Amniotic epithelial cell (primary cell): Measurements from ENCODE around the gene ATN1.

Experiments
- DNase-seq: peaks from one replicate; pipeline ENCODE4 v3.0.0-alpha.2; 2010; ENCODE audit warnings: low read depth

Gene ATN1

DNA sequence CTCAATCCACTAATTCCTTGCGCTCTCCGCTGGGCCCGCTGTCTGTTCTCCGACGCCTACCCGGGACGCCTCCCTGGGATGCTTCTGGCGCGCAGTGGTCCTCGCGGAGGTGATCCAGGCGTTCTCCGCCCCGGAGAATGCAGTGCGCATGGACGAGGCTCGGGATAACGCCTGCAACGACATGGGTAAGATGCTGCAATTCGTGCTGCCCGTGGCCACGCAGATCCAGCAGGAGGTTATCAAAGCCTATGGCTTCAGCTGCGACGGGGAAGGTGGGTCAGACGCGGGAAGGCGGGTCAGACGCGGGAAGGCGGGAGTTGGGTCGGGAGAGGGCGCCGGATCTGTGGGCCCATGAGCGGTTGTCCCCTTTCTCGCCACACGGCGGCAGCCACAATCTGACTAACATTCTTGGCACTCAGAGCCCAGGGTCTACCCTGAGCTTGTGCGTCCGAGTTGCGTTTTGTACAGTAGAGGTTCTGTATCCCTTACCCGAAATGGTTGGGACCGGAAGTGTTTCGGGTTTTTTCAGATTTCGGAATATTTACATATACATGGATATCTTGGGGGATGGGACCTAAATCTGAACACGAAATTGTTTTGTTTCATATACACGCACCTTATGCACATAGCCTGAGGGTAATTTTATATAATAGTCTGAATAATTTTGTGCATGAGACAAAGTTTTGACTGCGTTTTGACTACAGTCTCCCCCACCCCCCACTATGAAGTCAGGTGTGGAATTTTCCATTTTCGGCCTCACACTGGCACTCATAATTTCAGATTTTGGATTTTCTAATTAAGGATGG is 16.8 kb downstream of the ATN1 start:
- peak; percentile 86 for DNase-seq

DNA sequence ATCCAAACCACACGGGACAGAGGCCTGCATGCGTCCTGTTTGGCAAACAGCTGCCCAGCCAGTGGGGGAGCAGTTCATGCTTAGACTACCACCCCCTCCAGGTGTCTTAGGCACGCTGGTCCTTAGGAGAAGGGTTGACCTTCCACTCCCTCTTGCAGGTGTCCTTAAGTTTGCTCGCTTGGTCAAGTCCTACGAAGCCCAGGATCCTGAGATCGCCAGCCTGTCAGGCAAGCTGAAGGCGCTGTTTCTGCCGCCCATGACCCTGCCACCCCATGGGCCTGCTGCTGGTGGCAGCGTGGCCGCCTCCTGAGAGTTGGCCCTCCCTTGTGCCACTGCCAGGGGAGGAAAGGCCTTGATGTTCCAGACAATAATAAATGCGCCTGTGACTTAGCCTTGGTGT is 17.9 kb downstream of the ATN1 start:
- no peak for DNase-seq

DNA sequence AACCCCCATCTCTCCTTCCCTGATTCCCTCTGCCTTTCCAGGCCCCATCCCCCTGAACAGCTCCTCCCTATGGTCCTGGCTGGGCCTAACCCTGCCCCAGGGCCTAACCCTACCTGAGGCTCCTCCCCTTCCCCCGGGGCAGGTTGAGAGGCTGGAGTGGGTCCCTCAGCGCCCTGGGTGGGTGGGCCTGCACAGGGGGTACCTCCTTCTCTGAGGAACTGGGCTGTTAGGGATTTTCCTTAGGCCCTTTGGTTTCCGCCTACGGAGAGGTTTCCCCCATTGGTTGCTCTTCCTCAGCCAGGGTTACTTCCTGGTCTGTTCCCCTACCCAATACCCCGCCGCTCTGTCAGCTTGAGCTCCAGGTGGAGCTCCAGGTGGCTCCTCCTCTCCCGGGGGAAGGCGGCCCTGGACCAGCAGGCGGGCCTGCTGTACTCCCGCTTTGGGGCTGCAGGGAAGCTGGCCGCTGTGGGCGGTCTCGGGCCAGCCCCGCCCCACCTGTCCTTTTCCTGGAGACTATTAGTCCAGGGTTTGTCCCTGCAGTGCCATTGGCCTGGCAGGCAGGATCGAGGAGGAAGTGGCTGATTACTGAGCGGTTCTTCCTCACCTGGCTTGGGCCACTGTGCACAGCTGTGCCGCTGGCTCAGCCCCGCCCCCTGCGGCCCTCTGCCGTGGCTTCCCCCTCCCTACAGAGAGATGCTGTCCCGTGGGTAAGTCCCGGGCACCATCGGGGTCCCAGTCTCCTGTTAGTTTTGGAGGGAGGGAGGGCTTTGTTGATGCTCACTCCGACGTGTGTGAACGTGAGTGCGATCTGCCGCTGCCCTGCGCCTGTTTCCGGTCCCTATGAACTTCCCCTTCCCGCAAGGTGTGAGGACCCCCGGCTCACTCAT is 18.5 kb downstream of the ATN1 start:
- DNase-seq = peak; percentile 41

DNA sequence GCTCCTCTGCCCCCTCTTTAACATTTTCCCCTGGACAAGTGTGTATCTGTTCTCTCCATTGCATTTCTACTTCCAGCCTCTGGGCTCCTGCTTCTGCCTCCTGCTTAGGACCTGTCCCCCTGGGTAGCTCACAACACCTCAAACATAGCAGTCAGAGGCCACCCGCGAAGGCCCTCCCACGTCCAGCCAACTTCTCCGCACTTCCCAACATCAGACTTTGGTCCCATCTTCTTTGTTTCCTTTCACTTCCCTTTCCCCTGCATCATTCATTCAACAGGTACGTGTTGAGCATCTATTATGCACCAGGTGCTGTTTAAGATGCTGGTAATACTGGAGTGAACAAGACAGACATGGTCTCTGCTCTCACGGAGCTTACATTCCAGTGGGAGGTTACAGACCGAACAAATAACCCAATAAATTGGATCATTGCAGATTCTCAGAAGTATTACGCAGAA is 19.2 kb downstream of the ATN1 start:
- DNase-seq = no peak

DNA sequence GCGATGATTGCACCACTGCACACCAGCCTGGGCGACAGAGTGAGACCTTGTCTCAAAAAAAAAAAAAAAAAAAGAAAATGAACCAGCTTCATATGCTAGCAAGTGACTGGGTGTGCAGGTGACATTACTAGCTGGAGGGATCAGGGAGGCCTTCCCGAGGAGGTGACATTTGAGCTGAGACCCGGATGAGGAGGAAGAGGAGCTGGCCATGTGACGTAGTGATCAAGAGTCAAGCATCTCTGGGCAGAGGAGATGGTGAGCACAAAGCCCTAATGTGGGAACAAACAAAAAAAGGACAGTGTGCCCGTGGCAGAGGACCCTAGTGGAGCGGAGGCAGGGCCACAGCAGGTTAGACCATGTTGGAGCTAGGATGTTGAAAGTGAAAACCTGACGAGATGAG is 19.9 kb downstream of the ATN1 start:
- no peak for DNase-seq

DNA sequence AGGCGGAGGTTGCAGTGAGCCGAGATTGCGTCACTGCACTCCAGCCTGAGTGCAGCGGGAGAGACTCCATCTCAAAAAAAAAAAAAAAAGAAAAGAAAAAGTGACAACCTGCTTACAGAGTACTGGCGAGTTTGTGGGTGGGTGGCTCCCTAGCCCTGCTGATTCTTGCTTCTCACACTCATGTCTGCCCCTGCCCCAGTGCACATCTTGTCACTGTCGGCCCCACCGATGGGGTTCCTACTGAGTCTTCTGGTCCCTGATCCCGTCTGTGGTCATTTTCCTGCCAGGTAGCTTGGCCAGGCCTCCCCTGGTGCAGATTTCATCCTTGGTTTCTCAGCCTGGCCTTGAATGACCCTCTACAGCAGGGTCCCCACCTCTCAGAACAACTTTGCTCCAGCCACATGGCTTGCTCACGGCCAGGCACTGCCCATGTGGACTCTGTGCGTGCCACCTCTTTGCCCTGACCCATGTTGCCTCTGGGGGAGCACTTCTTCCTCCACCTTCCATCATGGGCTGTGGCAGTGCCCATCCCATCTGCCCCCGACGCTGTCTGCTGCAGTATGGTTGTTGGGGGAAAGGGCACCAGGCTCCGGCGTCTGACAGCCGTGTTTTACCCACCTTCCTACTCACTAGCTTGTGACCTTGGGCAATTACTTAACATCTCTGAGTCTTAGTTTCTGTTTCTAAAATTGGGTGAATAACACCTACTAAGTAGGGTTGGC is 21.3 kb downstream of the ATN1 start:
- DNase-seq = no peak

DNA sequence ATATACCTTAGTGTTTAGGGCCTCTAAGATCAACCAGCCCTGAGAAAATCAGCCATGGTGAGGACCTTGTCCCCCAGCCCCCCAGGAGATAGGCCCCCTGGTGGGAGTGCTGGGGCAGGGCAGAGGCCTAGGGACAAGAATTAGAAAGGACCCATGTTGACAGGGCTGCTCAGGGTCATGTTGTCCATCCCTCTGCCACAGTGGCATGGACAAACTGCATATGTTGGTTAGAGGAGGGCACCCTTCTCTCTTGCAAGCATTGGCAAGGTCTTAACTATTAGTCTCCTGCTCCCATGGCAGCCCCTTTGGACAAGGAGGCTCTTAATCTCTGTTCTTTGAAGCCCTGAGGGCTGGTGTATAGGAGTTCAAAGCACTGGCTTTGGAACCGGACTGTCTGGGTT is 22.6 kb downstream of the ATN1 start:
- no peak for DNase-seq

DNA sequence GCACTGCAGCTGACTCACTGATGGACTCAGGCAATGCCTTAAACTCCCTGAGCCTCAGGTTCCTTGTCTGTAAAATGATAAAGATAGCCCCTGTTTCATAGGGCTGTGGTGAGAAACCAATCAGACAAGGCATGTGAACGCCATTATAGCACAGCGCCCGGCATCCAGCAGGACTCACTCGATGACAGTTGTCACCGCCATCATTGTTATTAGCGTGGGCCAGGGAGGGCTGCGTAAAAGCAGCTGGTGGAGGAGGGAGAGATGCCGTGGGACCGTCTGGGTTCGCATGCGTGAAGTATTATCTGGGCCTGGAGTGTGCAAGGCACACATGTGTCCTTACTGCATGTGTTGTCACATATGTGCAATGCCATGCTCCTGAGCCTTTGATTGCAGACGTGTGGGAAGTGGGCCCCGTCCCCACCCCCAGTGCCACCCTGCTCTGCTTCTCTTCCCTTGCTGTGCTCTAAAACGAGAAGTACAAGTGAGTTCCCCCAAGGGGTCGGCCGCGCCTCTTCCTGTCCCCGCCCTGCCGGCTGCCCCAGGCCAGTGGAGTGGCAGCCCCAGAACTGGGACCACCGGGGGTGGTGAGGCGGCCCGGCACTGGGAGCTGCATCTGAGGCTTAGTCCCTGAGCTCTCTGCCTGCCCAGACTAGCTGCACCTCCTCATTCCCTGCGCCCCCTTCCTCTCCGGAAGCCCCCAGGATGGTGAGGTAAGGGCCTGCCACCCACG is 23.2 kb downstream of the ATN1 start, which contains the start of gene PTPN6:
TSS of gene PTPN6 (plus strand) at position 546 of the 730 bp plus-strand sequence. CDS start at position 703, 157 bp downstream.
- DNase-seq = no peak

DNA sequence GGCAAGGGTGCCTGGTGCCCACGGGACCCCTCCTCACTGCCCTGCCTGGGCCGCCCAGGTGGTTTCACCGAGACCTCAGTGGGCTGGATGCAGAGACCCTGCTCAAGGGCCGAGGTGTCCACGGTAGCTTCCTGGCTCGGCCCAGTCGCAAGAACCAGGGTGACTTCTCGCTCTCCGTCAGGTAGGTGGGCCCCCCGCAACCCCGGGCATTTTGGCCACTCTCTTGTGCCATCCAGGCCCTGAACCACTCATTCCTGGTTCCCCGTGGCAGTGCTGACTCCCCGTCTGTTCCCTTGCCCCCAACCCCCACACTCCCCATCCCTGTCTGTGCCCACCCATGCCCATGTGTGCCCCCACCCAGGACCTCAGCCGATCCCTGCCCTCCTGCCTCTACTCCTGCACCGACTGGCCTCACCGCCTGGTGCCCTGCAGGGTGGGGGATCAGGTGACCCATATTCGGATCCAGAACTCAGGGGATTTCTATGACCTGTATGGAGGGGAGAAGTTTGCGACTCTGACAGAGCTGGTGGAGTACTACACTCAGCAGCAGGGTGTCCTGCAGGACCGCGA is 23.9 kb downstream of the ATN1 start:
- no peak for DNase-seq

DNA sequence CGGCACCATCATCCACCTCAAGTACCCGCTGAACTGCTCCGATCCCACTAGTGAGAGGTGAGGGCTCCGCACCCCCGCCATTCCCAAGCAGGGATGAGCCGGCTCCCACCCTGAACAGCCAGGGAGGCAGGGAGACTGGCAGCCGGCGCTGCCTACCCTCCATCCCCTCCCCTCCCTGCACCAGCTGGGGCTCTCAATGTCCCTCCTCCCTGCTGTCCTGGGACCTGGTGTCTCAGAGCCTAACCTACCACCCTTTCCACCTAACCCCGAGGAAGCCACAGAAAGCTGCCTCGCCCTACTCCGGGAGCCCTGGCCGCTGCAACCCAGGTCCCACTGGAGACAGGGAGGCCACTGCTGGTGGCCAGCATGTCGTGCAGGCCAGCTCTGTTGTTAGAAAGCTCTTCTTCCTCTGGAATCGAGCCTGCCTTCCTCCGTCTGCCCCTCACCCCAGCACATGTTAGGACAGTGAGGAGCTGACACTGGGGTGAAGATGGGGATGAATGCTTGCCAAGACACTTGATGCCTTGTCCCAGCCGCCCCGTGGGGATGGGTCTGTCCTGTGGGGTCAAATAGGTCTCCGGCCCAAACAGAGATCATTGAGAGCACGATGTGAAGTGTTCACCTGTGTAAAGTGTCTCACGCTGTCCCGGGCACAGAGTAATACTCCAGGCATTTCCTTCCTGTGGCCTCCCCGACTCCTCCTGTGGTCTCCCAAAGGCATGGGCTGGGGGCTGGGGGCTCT is 24.5 kb downstream of the ATN1 start:
- DNase-seq = no peak

DNA sequence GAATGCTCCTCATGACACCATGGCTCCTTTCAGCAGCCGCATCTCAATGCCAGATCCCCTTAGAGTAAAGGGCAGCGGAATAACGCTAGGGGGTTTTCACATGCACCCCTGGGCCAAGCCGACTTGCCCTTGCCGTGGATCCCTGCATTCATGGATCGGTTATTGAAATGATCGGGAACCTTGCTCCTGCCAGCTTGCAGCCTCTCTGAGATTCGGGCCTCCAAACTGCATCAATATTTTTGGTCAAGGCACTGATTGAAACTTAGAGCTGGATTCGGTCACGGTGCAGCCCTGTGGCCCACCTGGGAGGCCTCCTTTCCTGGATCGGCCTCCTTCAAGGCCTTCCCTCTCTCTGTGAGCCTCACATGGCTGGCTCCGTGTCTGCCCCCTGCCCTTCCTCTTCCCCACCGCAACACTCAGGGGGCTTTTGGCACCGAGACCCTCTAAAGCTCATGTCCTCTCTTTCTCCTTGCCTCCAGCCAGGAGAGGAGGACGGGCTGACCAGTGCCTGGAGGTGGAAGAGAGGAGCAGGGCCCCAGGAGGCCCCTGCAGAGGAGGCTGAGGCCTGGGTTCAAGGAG is 25.2 kb downstream of the ATN1 start:
- DNase-seq = no peak

DNA sequence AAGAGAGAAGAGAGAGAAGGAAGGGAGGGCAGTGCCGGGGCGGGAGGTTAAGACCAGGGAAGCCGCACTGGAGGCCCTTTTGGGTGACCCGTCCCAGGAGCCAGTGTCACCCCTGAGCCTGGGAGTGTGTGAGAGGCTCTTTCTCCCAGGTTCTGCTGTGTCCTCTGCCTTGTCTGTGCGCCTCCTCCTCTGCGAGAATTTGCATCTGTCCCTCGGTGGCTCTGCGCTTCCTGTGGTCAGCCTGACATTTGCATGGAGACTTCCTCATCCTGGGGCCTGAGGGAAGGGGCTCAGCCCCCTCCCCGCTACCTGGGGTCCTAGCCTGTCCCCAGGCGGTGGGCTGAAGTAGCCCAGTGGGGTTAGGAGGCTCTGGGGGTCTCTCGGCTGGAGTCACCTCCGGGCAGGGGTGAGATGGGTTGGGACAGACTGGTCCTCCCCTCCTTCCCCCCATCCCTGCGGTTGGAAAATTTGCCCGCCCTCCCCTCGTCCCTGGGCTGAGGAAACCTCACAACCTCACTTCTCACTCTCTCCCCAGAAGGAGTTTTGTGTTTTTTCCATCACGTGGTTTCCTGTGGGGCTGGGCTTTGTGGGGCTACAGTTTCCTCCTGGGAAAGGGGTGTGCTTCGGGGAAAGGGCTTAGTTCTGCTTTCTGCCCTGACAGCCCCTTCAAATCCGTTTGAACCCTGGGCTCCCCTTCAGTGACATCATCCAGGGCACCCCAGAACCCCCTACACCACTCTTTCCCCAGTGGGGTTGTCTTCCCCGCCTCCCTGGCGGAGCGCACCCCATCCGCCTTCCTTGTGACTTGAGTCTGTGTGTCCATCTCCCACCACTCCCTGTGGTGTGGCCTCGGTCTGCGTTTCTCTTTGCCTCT is 25.9 kb downstream of the ATN1 start:
- DNase-seq = no peak

DNA sequence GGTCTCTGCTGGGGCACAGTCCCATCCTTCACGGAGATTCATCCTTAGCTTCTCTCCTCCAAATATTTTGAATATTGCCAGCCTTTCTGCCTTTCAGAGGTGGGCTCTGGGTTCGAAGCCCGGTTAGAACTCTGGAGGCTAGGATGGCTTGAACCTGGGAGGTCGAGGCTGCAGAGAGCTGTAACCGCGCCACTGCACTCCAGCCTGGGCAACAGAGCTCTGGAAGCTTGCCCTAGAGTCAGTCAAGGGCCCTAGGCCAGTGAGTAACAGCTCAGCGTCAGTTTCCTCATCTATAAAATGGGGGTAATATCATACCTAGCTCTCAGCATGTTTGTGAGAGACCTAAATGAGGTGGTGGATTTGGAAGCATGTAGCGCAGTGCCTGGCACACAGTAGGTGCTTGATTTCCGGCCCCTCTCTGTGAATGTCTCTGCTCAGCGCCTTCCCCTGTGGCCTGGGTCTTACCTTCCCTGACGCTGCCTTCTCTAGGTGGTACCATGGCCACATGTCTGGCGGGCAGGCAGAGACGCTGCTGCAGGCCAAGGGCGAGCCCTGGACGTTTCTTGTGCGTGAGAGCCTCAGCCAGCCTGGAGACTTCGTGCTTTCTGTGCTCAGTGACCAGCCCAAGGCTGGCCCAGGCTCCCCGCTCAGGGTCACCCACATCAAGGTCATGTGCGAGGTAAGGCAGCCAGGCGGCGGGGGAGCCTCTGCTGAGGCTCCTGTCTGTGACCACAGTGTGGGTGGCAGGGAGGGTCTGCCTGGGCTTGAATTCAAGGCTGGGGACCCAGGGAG is 26.8 kb downstream of the ATN1 start:
- no peak for DNase-seq

DNA sequence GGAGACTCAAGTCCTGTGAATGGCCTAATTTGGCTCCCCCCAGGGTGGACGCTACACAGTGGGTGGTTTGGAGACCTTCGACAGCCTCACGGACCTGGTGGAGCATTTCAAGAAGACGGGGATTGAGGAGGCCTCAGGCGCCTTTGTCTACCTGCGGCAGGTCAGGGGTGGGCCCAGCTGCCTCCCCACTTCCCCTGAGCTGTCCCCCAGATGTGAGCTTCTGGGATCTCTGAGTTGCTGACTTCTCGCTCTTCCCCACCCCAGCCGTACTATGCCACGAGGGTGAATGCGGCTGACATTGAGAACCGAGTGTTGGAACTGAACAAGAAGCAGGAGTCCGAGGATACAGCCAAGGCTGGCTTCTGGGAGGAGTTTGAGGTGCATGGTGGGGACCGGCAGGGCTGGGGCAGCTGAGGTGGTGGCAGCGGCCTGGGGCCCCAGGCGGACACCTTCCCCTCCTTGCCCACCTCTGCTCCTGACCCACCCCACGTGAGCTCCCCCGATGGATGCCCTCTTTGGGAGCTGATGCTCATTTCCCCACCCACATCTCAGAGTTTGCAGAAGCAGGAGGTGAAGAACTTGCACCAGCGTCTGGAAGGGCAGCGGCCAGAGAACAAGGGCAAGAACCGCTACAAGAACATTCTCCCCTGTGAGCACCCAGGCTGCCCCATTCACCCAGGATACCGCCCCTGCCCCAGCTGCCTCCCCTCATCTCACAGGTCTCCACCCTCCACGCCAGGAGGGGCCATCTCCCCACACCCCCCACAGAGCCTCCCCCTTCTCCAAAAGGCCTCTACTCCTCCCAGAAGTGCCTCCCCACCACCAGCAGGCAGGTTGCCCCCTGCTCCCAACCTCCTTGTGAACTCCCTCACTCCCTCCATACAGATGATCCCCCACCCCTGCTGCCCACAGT is 27.6 kb downstream of the ATN1 start:
- DNase-seq = no peak

DNA sequence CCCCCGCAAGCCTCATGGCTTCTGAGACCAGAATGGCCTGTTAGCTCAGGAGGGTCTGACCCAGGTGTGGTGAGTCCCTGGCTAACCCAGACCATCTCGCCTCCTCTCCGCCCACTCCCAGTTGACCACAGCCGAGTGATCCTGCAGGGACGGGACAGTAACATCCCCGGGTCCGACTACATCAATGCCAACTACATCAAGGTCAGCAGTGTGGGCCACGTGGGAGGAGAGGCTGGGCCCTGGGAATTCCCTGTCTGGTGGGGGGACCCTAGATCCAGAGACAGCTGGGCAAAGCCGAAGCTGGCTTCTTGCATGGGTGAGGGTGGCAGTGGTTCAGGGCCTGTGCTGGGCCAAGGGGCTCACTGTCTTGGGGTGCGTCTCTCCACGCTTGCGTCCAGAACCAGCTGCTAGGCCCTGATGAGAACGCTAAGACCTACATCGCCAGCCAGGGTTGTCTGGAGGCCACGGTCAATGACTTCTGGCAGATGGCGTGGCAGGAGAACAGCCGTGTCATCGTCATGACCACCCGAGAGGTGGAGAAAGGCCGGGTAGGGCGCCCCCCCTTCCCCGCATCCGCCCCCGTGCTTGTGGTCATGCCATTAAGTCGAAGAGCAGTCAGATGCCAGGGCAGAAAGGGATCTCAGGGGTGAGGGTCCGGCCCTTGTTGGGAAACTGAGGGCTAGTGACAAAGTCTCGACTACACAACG is 28.4 kb downstream of the ATN1 start:
- DNase-seq = no peak

DNA sequence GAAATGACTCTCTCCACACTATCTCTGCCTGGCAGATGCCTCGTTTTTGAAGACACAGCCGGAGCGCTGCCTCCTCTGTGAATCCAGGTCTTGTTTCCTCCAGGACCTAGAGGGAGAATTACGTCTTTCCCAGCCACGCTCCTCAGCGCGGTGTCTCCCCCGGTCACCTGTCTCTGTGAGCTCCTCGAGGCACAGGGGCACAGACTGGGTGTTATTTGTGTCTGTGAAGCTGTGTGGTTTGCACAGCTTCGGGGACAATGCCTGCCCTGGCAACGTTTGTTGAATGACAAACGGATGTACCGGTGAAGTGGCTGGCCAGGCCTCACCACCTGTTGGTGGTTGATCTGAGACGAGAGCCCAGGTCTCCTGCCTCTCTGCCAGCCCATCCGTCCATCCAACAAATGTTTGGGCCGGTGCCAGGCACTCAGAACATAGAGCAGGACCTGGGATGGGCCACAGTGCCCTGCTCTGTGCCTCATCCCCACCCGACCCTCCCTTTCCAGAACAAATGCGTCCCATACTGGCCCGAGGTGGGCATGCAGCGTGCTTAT is 29.5 kb downstream of the ATN1 start:
- no peak for DNase-seq
